NT2/D1 (cell line): ENCODE data around the gene PRKACG.

Experiments used
- DNase-seq: peaks from one replicate; pipeline ENCODE4 v3.0.0-alpha.2; 2011; ENCODE audit warnings: low read depth, low spot score
- H3K27me3 ChIP-seq: 2 replicates; pipeline ENCODE4 v1.6.0; 2011; ENCODE audit warnings: mild to moderate bottlenecking; ENCODE audit not compliant: insufficient read length, insufficient read depth
- H3K36me3 ChIP-seq: 2 replicates; pipeline ENCODE4 v1.6.1; 2011; ENCODE audit warnings: mild to moderate bottlenecking, low read length, mixed read lengths; ENCODE audit not compliant: insufficient read depth, insufficient read length
- H3K4me1 ChIP-seq: 2 replicates; pipeline ENCODE4 v1.5.1; 2011; ENCODE audit not compliant: insufficient read depth, insufficient read length
- H3K4me3 ChIP-seq: 2 replicates; pipeline ENCODE4 v1.5.1; 2011; ENCODE audit warnings: low read depth; ENCODE audit not compliant: insufficient read length
- H3K9ac ChIP-seq: 2 replicates; pipeline ENCODE4 v1.6.0; 2011; ENCODE audit warnings: low read depth; ENCODE audit not compliant: insufficient read length
- H3K9me3 ChIP-seq: 2 replicates; pipeline ENCODE4 v1.5.1; 2011; ENCODE audit warnings: mild to moderate bottlenecking, low read length; ENCODE audit not compliant: insufficient read depth
- SUZ12 ChIP-seq: IDR thresholded peaks from 2 replicates; pipeline ENCODE4 v1.6.1; 2011; ENCODE audit not compliant: insufficient read length, insufficient read depth; ENCODE audit errors: extremely low read depth
- YY1 ChIP-seq: IDR thresholded peaks from 2 replicates; pipeline ENCODE4 v1.6.1; 2011; ENCODE audit not compliant: insufficient read length, insufficient read depth
- ZNF274 ChIP-seq: IDR thresholded peaks from 2 replicates; pipeline ENCODE4 v1.6.1; 2011; ENCODE audit warnings: mild to moderate bottlenecking, low read depth, low read length

Gene PRKACG

GRCh38 chr9:69012696-69013381, 1.1 kb downstream of the PRKACG start:
- Histone ChIP-seq H3K36me3 (no peaks in the 10 kb centered on the region), H3K4me1 (peaks cover 2% of the 10 kb centered on the region), H3K27me3 (no peaks in the 10 kb centered on the region), H3K9ac (no peak overlapping the region), H3K9me3 (peaks cover 6% of the 10 kb centered on the region; the same call in 1 of the 2 replicates), H3K4me3 (no peak overlapping the region)
- TF ChIP-seq ZNF274 (no peak), YY1 (no peak), SUZ12 (no peak)
- DNase-seq: no peak

- Histone ChIP-seq H3K27me3 (no peaks in the 10 kb centered on the region), H3K9me3 (peaks cover 6% of the 10 kb centered on the region; the same call in 1 of the 2 replicates), H3K4me1 (peaks cover 2% of the 10 kb centered on the region), H3K4me3 (no peak overlapping the region), H3K36me3 (no peaks in the 10 kb centered on the region), H3K9ac (no peak overlapping the region)
- TF ChIP-seq YY1 (no peak), SUZ12 (no peak), ZNF274 (no peak)
- no peak for DNase-seq
Observed at GRCh38 chr9:69009708-69010107, 4.2 kb downstream of the PRKACG start.

GRCh38 chr9:69004836-69005235, 9.1 kb downstream of the PRKACG start:
- no peak for DNase-seq
- Histone ChIP-seq H3K9ac (no peak overlapping the region), H3K36me3 (no peaks in the 10 kb centered on the region), H3K27me3 (no peaks in the 10 kb centered on the region), H3K4me3 (no peak overlapping the region), H3K4me1 (no peaks in the 10 kb centered on the region), H3K9me3 (no peaks in the 10 kb centered on the region)
- TF ChIP-seq YY1: no peak
- no peak for TF ChIP-seq ZNF274
- no peak for TF ChIP-seq SUZ12

GRCh38 chr9:69003051-69003450, 10.9 kb downstream of the PRKACG start:
- Histone ChIP-seq H3K36me3 (no peaks in the 10 kb centered on the region), H3K4me1 (no peaks in the 10 kb centered on the region), H3K4me3 (no peak overlapping the region), H3K27me3 (no peaks in the 10 kb centered on the region), H3K9me3 (no peaks in the 10 kb centered on the region), H3K9ac (no peak overlapping the region)
- DNase-seq: no peak
- TF ChIP-seq ZNF274 (no peak), SUZ12 (no peak), YY1 (no peak)

- Histone ChIP-seq H3K36me3 (no peaks in the 10 kb centered on the region), H3K4me1 (no peaks in the 10 kb centered on the region), H3K9ac (no peak overlapping the region), H3K4me3 (no peak overlapping the region), H3K27me3 (no peaks in the 10 kb centered on the region), H3K9me3 (no peaks in the 10 kb centered on the region)
- TF ChIP-seq SUZ12 (no peak), YY1 (no peak), ZNF274 (no peak)
- no peak for DNase-seq
Observed at GRCh38 chr9:69001921-69002320, 12.0 kb downstream of the PRKACG start.

- H3K9me3 ChIP-seq: no peaks in the 10 kb centered on the region
- H3K36me3 ChIP-seq: no peaks in the 10 kb centered on the region
- TF ChIP-seq YY1 (no peak), ZNF274 (no peak)
- no peak overlapping the region for H3K4me3 ChIP-seq
- DNase-seq: peak; percentile 76
- H3K9ac ChIP-seq: no peak overlapping the region
- H3K27me3 ChIP-seq: no peaks in the 10 kb centered on the region
- no peaks in the 10 kb centered on the region for H3K4me1 ChIP-seq
Observed at GRCh38 chr9:68999393-69000105, 14.4 kb downstream of the PRKACG start.

- no peak for DNase-seq
- TF ChIP-seq YY1 (no peak), ZNF274 (no peak), SUZ12 (no peak)
Observed at GRCh38 chr9:68998812-68999211, 15.1 kb downstream of the PRKACG start.

More at GRCh38 chr9:68998812-68999211, 15.1 kb downstream of the PRKACG start:
- no peaks in the 10 kb centered on the region for H3K9me3 ChIP-seq
- no peak overlapping the region for H3K9ac ChIP-seq
- no peaks in the 10 kb centered on the region for H3K4me1 ChIP-seq
- no peak overlapping the region for H3K4me3 ChIP-seq
- H3K36me3 ChIP-seq: no peaks in the 10 kb centered on the region
- no peaks in the 10 kb centered on the region for H3K27me3 ChIP-seq
